ENCODE data around the gene TPSG1.
"Not testable (repeated sequence)": the region's sequence is repeated elsewhere in the genome, so short reads cannot be mapped to it uniquely, and the experiment has no call there.

Gene TPSG1

GRCh38 chr16:1215574-1216295, 9.3 kb downstream of the TPSG1 start:
- DNase-seq (ENCODE audit: low spot score), result no peak

DNA sequence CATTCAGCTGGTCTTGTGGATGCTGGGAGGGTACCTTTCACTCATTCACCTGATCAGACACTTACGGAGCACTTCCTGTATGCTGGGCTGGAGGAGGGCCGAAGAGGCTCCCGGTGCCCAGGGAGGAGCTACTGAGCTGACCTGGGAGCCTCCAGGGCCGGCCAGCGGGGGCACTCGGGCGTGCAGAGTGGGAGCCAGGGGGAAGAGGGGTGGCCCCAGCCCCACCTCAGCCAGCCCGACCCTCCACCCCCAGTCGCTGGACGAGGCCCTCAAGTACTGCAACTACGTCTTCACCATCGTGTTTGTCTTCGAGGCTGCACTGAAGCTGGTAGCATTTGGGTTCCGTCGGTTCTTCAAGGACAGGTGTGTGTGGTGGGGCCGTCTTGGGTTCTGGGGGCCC, 10.3 kb downstream of the TPSG1 start:
- DNase-seq (ENCODE audit: low spot score), result no peak

DNA sequence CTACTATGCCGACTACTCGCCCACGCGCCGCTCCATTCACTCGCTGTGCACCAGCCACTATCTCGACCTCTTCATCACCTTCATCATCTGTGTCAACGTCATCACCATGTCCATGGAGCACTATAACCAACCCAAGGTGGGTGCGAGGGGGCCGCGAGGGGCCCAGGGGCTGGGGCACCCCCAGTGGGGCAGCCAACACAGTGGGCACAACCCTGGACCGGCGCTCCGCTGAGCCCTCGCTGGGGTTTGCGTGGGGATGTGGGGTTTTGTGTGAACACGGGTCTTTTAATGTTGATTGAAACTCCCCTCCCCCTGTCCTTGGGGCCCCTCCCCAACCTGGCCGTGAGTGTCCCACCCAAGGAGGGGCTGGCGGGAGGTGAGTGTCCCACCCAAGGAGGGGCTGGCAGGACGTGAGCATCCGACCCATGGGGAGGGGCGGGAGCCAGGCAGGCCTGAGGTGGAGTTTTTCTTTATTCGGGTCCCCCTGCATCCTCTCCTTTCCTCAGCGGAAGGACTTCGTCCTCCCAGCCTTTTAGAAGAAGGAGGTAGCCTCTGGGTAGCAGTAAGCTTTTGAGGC, 11.2 kb downstream of the TPSG1 start:
- DNase-seq (ENCODE audit: low spot score), result no peak

DNA sequence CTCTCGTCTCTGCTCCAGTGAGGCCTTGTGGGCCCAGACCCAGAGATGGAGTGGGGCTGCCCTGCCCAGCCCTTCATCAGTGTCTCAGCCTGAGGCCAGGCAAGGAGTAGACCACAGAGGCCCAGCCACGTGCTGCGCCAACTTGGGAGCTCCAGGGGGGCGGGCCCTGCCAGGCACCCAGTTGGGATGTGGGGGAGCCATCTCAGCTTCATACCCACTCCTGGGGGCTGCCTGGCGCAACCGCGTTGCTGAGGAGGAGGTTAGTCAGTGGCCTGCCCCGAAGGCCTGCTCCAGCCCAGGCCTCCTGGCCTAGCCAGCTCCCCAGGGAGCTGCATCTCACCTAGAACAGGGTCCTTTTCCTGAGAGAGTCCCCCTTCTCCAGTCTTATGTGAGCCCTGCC, 11.8 kb downstream of the TPSG1 start:
- DNase-seq (ENCODE audit: low spot score), result no peak

- no peak for DNase-seq (ENCODE audit: low spot score)
Measured at GRCh38 chr16:1212616-1213194, 12.4 kb downstream of the TPSG1 start.

DNA sequence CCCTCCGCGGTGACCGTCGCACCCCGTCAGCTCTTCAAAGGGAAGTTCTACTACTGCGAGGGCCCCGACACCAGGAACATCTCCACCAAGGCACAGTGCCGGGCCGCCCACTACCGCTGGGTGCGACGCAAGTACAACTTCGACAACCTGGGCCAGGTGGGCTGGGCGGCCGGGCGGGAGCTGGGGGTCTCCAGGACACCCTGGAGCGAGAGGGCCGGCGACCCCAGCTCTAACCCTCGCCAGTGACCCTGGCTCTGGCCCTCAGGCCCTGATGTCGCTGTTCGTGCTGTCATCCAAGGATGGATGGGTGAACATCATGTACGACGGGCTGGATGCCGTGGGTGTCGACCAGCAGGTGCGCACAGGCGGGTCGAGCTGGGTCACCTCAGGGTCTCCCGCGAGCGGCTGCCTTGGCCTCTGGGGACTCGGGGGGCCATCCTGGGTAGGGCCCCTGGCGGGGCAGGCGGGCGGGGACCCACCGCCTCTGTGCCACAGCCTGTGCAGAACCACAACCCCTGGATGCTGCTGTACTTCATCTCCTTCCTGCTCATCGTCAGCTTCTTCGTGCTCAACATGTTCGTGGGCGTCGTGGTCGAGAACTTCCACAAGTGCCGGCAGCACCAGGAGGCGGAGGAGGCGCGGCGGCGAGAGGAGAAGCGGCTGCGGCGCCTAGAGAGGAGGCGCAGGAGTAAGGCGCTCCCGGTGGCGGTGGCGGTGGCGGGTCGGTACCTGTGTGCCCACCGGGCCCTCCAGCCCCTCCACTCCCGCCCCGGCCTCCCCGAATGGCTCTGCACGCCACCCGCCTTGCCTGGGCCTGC, 13.4 kb downstream of the TPSG1 start:
- no peak for DNase-seq (ENCODE audit: low spot score)

DNA sequence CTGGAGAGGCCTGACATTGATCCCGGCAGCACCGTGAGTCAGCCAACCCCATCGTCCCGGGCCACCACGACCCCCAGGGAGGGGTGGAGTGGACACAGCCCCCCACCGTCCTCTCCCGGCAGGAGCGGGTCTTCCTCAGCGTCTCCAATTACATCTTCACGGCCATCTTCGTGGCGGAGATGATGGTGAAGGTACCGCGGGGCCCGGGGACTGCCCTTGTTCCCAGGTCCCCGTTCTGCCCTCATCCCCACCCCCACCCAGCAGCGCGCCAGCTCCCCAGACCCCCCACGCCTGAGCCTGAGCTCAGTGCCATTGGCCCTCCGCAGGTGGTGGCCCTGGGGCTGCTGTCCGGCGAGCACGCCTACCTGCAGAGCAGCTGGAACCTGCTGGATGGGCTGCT, 14.6 kb downstream of the TPSG1 start:
- no peak for DNase-seq (ENCODE audit: low spot score)

DNA sequence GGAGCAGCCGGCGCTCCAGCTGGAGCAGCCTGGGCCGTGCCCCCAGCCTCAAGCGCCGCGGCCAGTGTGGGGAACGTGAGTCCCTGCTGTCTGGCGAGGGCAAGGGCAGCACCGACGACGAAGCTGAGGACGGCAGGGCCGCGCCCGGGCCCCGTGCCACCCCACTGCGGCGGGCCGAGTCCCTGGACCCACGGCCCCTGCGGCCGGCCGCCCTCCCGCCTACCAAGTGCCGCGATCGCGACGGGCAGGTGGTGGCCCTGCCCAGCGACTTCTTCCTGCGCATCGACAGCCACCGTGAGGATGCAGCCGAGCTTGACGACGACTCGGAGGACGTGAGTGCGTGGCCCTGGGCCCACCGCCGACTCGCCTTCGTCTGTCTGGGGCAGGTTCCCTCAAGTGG, 16.0 kb downstream of the TPSG1 start:
- DNase-seq (ENCODE audit: low spot score), result no peak

DNA sequence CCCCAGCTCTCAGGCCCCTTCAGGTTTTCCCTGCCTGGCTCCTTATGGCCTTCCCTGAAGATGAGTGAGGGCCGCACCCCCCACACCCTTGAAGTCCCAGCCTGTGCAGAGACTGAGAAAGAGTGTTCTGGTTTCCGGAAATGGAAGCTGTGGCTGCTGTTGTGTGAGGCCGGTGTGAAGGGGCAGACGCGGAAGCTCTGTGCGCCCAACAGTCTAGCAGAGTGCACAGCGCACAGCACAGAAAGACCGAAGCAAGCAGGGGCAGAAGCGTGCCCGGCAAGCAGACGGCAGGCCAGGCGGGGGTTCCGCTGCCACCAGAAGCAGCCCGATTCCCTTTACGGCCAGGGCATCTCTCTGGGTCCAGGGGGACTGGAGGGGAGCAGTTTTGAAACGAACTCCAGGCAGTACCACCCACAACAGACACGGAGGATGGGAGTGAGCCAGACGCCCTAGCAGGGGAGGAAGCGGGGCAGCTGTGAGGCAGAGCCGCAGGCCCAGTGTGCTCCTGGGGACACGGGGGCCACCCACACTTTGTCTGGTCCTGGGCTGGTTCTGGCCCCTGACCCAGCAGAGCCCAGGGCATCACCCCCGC, 16.7 kb downstream of the TPSG1 start:
- DNase-seq (ENCODE audit: low spot score), result no peak

DNA sequence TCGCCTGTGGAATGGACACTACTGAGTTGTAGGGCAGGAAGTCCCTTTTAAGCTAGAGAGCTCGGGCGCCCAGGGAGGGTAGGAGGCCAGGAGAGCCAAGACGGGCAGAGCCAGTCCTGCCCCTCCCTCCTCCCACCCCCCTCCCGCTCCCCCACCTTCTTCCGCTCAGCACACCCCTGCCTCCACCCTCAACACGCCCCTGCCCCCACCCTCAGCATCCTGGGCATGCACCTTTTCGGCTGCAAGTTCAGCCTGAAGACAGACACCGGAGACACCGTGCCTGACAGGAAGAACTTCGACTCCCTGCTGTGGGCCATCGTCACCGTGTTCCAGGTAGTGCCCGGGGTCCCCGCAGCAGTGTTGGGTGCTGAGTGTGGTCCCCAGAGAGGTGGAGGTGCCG, 18.3 kb downstream of the TPSG1 start:
- no peak for DNase-seq (ENCODE audit: low spot score)

- DNase-seq (ENCODE audit: low spot score), result no peak
Measured at GRCh38 chr16:1206326-1206725, 18.7 kb downstream of the TPSG1 start.

DNA sequence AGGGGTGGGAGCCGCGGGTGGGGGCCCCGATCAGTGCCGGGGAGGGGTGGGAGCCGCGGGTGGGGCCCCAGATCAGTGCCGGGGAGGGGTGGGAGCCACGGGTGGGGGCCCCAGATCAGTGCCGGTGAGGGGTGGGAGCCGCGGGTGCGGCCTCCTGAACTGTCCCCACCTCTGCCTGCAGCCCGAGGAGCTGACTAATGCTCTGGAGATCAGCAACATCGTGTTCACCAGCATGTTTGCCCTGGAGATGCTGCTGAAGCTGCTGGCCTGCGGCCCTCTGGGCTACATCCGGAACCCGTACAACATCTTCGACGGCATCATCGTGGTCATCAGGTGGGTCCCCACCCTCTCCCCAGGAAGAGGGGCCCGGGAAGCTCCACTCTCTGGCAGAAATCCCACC, 20.1 kb downstream of the TPSG1 start:
- DNase-seq (ENCODE audit: low spot score), result no peak

- no peak for DNase-seq (ENCODE audit: low spot score)
Measured at GRCh38 chr16:1202274-1202673, 22.8 kb downstream of the TPSG1 start.

DNA sequence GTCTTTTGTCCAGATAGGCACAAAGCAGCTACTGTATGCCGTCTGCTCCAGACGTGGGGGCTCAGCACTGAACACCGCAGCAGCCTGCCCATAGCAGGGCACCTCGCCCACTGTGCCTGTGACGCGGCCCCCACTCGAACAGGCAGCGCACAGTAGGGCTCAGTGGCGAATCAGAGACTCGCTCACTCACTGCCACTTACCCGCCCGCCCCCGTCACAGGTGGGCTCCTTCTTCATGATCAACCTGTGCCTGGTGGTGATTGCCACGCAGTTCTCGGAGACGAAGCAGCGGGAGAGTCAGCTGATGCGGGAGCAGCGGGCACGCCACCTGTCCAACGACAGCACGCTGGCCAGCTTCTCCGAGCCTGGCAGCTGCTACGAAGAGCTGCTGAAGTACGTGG, 23.6 kb downstream of the TPSG1 start:
- no peak for DNase-seq (ENCODE audit: low spot score)

DNA sequence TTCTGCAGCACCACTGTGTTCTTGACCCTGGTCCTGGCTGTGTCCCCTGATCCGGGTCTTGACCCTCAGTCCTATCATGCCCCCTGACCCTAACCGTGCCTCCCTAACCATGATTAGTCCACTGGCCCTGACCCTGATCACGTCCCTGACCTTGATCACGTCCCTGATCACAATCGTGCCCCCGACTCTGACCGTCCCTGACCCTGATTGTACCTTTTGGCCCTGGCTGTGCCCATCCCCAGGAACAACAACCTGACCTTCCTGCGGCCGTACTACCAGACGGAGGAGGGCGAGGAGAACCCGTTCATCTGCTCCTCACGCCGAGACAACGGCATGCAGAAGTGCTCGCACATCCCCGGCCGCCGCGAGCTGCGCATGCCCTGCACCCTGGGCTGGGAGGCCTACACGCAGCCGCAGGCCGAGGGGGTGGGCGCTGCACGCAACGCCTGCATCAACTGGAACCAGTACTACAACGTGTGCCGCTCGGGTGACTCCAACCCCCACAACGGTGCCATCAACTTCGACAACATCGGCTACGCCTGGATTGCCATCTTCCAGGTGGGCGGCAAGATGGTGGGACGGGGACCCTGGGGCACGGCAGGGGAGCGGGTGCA, 24.9 kb downstream of the TPSG1 start:
- DNase-seq (ENCODE audit: low spot score), result no peak

DNA sequence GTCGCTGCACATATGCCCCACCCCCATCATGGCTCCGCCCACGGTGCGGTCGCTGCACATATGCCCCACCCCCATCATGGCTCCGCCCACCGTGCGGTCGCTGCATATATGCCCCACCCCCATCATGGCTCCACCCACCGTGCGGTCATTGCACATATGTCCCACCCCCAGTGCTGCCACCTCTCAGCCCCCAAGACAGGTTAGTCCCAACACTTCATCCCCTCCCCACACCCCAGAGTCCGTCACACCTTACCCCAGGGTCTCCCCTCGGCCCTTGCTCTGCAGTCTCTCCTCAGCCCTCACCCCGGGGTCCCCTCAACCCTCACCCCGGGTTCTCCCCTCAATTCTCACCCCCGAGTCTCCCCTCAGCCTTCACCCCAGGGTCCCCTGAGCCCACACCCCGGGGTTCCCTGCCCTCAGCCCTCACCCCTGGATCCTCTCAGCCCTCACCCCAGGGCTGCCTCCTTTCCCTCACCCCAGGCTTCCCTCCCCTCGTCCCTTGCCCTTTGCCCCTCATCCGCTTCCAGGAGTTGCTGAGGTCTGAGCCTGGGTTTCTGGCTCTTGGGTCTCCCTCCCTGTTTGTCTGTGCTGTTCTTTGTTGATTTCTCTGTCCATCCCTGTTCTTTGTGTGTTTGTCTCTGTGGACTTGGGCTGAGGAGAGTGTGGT, 25.6 kb downstream of the TPSG1 start:
- no peak for DNase-seq (ENCODE audit: low spot score)

GRCh38 chr16:1198671-1199346, 26.3 kb downstream of the TPSG1 start:
- DNase-seq (ENCODE audit: low spot score), result not testable (repeated sequence)

GRCh38 chr16:1198194-1198593, 26.9 kb downstream of the TPSG1 start:
- DNase-seq (ENCODE audit: low spot score), result no peak

- DNase-seq (ENCODE audit: low spot score), result no peak
Measured at GRCh38 chr16:1197237-1197866, 27.7 kb downstream of the TPSG1 start.

DNA sequence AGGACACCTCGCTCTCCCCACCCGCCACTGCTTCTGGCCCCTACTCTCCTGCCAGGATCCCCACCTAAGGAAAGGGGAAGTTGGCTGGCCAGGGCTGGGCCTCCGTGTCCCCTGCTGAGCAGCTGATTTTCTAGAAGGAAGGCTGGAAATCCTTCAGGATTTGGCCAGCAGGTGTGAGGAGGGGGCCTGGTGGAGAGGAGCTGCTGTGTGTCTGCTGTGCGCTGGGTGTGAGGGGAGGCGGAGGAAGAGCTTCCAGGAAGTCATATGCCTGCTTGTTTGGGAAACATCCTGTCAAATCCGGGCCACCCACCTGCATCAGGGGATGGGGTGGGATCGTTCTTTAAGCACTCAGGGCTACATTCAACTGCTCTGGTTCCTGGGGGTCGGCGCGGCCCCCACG, 28.6 kb downstream of the TPSG1 start:
- DNase-seq (ENCODE audit: low spot score), result no peak

DNA sequence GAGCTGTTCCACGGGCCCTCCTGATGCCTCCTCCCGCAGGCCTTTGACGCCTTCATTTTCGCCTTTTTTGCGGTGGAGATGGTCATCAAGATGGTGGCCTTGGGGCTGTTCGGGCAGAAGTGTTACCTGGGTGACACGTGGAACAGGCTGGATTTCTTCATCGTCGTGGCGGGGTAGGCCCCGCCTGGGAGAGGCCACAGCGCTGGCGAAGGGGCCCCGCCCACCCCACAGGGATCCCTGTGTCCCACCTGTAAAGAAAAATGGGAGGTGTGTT, 29.7 kb downstream of the TPSG1 start:
- no peak for DNase-seq (ENCODE audit: low spot score)

Data from AG08396 (cell line).